Left ventricle myocardium inferior (tissue), 1 donor: ENCODE measurements around the gene COMMD2. TPM values are rescaled to one million over a fixed set of nuclear protein-coding genes. Genes with fewer than 3 reads are reported as not detected.

Experiments used
- DNase-seq: peaks from one replicate; pipeline ENCODE4 v3.0.0-alpha.2; 2020
- H3K27ac ChIP-seq: fragments of 200-600 bp; replicated peaks from 2 replicates; pipeline ENCODE4 v1.8.0; 2021
- H3K27me3 ChIP-seq: fragments of 200-600 bp; 2 replicates; pipeline ENCODE4 v1.8.0; 2021; ENCODE audit warnings: low read depth
- H3K36me3 ChIP-seq: fragments of 200-600 bp; 2 replicates; pipeline ENCODE4 v1.8.0; 2021
- H3K4me1 ChIP-seq: fragments of 200-600 bp; 2 replicates; pipeline ENCODE4 v1.8.0; 2021
- H3K4me3 ChIP-seq: fragments of 200-600 bp; 2 replicates; pipeline ENCODE4 v1.8.0; 2021; ENCODE audit warnings: mild to moderate bottlenecking, moderate library complexity
- H3K9me3 ChIP-seq: fragments of 200-600 bp; replicated peaks from 2 replicates; pipeline ENCODE4 v1.8.0; 2021
- CTCF ChIP-seq: fragments of 200-600 bp; IDR thresholded peaks from 2 replicates; pipeline ENCODE4 v1.8.0; 2021; ENCODE audit warnings: antibody characterized with exemption, mild to moderate bottlenecking, borderline replicate concordance
- intact Hi-C: fragments of 100-400 bp; cut with micrococcal nuclease; formaldehyde crosslinking; loops from one replicate; pipeline ENCODE4 v1.11.0; 2022
- total RNA-seq: library from RNA; stranded (reverse); fragmentation: NEBNext Ultra II Directional; extraction: Animal tissue kit (Norgen Biotek cat#: 25700); gene quantifications from one replicate; pipeline ENCODE4 v1.2.1, GENCODE V29; 2021
- donor health status: DM: no; HTN: yes; CAD: no; lungs with severe emphysema.

COMMD2 gene
- total RNA-seq, 1 donor from 2014 or later = 18.4 TPM

DNA sequence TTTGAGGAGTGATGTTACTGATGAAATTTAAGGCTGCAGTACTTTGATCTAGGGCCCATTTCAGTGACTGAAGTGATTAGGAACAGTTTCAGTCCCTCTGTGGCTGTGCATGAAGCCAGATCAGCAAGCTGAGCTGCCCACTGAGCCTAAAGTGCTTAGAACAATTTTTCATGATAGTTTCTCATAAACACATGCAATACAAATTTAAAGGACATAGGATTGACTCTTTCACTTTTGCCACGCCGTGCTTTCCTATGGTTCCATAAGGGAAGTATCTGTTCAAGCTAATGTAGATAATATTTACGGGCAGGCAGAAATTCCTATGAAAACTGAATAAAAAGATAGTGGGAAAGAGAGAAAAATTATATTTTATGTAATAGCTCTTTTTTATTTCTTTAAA, 29.5 kb upstream of the COMMD2 start:
- H3K9me3 ChIP-seq = no peaks in the 10 kb centered on the region
- no peak for DNase-seq
- peaks cover 5% of the 10 kb centered on the region for H3K4me1 ChIP-seq
- no peaks in the 10 kb centered on the region for H3K27me3 ChIP-seq
- peak overlapping the region; percentile 24 for H3K27ac ChIP-seq
- no peak for TF ChIP-seq CTCF
- intact Hi-C loops = no loop called here
- no peak overlapping the region for H3K4me3 ChIP-seq
- H3K36me3 ChIP-seq = no peaks in the 10 kb centered on the region

GRCh38 chr3:149781211-149781610, 28.9 kb upstream of the COMMD2 start:
- no peaks in the 10 kb centered on the region for H3K9me3 ChIP-seq
- intact Hi-C loops = no loop called here
- H3K36me3 ChIP-seq = no peaks in the 10 kb centered on the region
- H3K27ac ChIP-seq = peak overlapping the region; percentile 24
- no peak for DNase-seq
- TF ChIP-seq CTCF = no peak
- no peak overlapping the region for H3K4me3 ChIP-seq
- peaks cover 5% of the 10 kb centered on the region for H3K4me1 ChIP-seq
- H3K27me3 ChIP-seq = no peaks in the 10 kb centered on the region

DNA sequence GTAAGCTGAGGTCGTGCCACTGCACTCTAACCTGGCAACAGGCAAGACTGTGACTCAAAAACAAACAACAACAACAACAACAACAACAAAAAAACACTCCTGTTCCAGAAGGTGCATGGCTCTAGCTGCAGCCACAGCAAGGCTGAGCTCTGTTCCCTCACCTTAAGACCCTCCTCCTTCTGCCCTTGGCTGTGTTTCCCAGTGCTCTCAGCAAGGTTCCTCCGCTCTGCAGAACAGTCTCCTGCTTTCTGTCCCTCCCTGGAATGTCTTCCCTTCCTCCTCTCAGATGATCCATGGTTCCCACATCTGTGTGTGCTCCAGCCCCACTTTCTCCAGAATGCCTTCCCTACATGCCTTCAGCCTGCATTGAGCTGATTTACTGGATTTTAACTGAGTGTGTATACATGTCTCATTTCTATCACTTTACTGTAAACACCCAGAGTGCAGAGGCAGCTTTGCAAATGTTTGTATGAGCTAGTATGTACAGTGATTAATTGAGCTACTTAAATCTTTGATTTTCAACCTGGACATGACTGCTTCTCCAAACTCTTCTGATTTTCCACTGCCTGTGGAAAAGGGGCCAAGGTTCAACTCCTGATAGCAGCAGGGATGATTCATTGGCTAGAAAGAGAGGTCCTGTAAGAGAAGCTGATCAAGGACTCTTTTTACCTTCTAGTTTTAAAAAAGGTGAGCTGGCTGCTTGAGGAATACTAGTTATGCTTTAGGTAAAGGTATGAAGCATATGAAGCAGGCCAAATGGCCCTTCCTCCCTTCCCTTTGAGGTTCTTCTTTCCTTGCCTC, 25.3 kb upstream of the COMMD2 start:
- H3K4me1 ChIP-seq = no peaks in the 10 kb centered on the region
- H3K27ac ChIP-seq = no peak overlapping the region
- no peaks in the 10 kb centered on the region for H3K36me3 ChIP-seq
- DNase-seq = no peak
- H3K9me3 ChIP-seq = no peaks in the 10 kb centered on the region
- TF ChIP-seq CTCF = no peak
- intact Hi-C loops = no loop called here
- H3K27me3 ChIP-seq = no peaks in the 10 kb centered on the region
- H3K4me3 ChIP-seq = no peak overlapping the region

- TF ChIP-seq CTCF = no peak
- Histone ChIP-seq H3K4me3 (no peak overlapping the region), H3K27ac (no peak overlapping the region), H3K4me1 (no peaks in the 10 kb centered on the region), H3K36me3 (no peaks in the 10 kb centered on the region), H3K27me3 (no peaks in the 10 kb centered on the region), H3K9me3 (no peaks in the 10 kb centered on the region)
- DNase-seq = no peak
- intact Hi-C loops = no loop called here
These were observed 23.9 kb upstream of the COMMD2 start for GRCh38 chr3:149776170-149776569.

DNA sequence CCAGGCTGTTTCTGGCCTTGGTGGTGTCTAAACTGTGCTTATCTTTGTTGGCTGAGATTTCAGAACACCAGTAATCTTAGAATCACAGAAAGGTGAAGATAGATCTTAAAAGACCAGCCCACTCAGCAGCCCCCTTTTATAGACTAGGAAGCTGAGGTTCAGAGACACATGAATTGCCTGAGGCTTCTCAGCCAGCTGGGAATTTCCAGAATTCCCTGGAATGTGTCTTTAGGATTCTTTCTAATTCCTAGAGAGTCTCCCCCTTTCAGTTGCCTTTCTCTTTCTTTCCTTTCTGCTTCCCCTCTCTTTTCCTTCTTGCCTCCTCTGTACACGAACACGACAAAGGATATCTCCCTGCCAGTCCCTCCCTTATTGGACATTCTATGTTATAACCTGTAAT, 20.6 kb upstream of the COMMD2 start:
- intact Hi-C loops = loop anchor here (5.0 kb wide), 1 partner anchor 261 kb away; no protein-coding TSS in a partner anchor
- H3K27me3 ChIP-seq = peaks cover 9% of the 10 kb centered on the region

More for the DNA sequence above, 20.6 kb upstream of the COMMD2 start:
- Histone ChIP-seq H3K36me3 (no peaks in the 10 kb centered on the region), H3K9me3 (no peaks in the 10 kb centered on the region), H3K4me3 (no peak overlapping the region), H3K4me1 (no peaks in the 10 kb centered on the region), H3K27ac (no peak overlapping the region)
- TF ChIP-seq CTCF = no peak
- DNase-seq = no peak
